NCI-H2196 (cell line): ENCODE measurements around the gene BLACAT1.
"Not testable (repeated sequence)": the region's sequence is repeated elsewhere in the genome, so short reads cannot be mapped to it uniquely, and the experiment has no call there.

Experiments used
- DNase-seq: peaks from one replicate; lab custom pipeline; 2025; ENCODE audit not compliant: unreplicated experiment; lab: John Stamatoyannopoulos, UW

The BLACAT1 gene

GRCh38 chr1:205421798-205422197 is 34.0 kb downstream of the BLACAT1 start, which contains the start of gene LEMD1:
Gene LEMD1 (minus strand): TSS chr1:205422056. CDS start chr1:205420536, 1,520 bp downstream.
- no peak for DNase-seq

GRCh38 chr1:205420938-205421337 is 34.9 kb downstream of the BLACAT1 start:
- DNase-seq, result no peak

GRCh38 chr1:205417870-205418635 is 37.8 kb downstream of the BLACAT1 start:
- no peak for DNase-seq

DNA sequence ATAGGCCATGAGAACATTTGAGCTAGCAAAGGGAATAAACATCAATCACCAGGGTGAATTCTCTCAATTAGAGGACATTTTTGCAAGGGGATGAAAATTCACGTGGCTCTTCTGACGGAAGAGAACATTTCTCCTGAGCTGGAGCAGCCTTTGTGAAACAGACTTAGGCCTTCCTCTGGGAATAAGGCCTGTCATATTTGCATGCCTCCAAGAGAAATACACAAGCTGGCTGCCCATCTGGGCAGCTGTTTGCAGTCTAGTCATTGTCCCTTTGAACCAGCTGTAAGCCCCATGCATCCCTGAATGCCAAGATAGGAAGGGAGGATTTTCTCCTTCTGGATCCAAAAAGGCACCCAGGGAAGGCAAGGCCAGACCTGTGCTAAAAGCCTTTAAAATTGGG is 39.5 kb downstream of the BLACAT1 start:
- DNase-seq, result no peak

- no peak for DNase-seq
Measured at GRCh38 chr1:205410581-205411298, 45.1 kb downstream of the BLACAT1 start.

DNA sequence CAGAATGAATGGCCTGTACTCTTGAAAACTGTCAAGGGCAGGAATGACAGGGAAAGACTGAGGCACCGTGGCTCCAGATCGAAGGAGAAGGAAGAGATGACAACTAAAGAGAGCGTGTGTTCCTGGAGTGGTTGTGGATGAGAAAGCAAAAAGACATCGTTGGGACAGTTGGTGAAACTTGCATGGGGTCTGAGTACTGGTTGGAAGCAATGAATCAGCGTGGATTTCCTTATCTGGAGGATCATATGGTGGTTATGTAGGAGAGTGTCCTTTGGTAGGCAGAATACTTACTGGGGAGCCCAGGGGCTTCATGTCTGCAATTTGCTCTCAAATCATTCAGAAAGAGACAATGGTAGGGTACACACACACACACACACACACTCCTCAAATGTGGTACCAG is 47.9 kb downstream of the BLACAT1 start:
- DNase-seq, result no peak

DNA sequence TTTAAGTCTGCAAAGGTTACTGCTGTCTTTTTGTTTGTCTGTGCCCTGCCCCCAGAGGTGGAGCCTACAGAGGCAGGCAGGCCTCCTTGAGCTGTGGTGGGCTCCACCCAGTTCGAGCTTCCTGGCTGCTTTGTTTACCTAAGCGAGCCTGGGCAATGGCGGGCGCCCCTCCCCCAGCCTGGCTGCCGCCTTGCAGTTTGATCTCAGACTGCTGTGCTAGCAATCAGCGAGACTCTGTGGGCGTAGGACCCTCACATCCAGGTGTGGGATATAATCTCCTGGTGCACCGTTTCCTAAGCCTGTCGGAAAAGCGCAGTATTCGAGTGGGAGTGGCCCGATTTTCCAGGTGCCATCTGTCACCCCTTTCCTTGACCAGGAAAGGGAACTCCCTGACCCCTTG is 49.6 kb downstream of the BLACAT1 start:
- not testable (repeated sequence) for DNase-seq
